NB4 (cell line): ENCODE measurements around the gene EHMT1.

Experiments used
- DNase-seq: peaks from one replicate; pipeline ENCODE4 v3.0.0; 2010; ENCODE audit warnings: low read depth
- H3K4me3 ChIP-seq: one replicate; pipeline ENCODE4 v1.5.1; 2011; ENCODE audit warnings: mild to moderate bottlenecking, low read depth, low read length, moderate library complexity
- MYC ChIP-seq: IDR thresholded peaks from 2 replicates; pipeline ENCODE4 v1.6.1; 2011; ENCODE audit warnings: low read depth, low read length
- POLR2A ChIP-seq: IDR thresholded peaks from 2 replicates; pipeline ENCODE4 v1.6.1; 2011; ENCODE audit warnings: mild to moderate bottlenecking; ENCODE audit not compliant: insufficient read length; ENCODE audit errors: extremely low read depth
- TF ChIP-seq, protein P1 (sequence below): IDR thresholded peaks from one replicate; pipeline ENCODE4 v1.5.1; 2012; ENCODE audit warnings: low read depth, low read length
- TF ChIP-seq, protein P2 (sequence below): IDR thresholded peaks from 2 replicates; pipeline ENCODE4 v1.6.1; 2011; ENCODE audit warnings: low read depth, low read length

EHMT1 gene

DNA sequence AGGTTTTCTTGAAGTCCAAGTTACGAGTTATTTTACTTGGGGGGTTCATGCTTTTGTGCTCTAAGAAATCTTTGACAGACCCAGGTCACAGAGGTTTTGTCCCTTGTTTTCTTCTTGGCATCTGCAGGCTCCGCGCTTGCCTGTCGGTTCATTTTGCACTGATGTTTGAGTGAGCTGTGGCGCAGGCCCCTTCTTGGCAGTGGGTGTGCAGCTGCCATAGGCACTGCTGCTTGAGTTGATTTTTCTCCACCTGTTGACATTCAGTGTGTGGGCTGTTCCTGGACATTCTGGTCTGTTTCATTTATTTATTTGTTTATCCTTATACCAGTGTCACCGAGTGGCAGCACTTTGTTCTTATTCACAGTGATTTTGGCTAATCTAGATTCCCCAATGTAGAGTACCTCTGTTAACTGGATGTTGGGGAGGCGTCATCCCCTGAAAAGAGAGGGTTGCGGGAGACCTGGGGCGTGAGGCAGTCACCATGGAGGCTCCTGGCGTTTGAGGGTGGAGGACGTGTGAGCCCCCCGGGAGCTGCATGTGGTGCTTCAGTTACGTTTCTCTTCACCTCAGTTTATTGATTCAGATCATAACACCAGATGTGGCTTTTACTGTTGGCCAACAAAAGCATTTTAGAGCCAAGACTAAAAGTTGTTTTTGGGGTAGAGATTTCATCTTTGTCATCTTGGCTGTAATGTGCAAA is 137.4 kb downstream of the EHMT1 start:
- no peak overlapping the region for H3K4me3 ChIP-seq
- no peak for DNase-seq
- no peak for TF ChIP-seq POLR2A
- TF ChIP-seq, protein P1, sequence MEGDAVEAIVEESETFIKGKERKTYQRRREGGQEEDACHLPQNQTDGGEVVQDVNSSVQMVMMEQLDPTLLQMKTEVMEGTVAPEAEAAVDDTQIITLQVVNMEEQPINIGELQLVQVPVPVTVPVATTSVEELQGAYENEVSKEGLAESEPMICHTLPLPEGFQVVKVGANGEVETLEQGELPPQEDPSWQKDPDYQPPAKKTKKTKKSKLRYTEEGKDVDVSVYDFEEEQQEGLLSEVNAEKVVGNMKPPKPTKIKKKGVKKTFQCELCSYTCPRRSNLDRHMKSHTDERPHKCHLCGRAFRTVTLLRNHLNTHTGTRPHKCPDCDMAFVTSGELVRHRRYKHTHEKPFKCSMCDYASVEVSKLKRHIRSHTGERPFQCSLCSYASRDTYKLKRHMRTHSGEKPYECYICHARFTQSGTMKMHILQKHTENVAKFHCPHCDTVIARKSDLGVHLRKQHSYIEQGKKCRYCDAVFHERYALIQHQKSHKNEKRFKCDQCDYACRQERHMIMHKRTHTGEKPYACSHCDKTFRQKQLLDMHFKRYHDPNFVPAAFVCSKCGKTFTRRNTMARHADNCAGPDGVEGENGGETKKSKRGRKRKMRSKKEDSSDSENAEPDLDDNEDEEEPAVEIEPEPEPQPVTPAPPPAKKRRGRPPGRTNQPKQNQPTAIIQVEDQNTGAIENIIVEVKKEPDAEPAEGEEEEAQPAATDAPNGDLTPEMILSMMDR, result no peak
- no peak for TF ChIP-seq MYC
- TF ChIP-seq, protein P2, sequence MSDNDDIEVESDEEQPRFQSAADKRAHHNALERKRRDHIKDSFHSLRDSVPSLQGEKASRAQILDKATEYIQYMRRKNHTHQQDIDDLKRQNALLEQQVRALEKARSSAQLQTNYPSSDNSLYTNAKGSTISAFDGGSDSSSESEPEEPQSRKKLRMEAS, result no peak

DNA sequence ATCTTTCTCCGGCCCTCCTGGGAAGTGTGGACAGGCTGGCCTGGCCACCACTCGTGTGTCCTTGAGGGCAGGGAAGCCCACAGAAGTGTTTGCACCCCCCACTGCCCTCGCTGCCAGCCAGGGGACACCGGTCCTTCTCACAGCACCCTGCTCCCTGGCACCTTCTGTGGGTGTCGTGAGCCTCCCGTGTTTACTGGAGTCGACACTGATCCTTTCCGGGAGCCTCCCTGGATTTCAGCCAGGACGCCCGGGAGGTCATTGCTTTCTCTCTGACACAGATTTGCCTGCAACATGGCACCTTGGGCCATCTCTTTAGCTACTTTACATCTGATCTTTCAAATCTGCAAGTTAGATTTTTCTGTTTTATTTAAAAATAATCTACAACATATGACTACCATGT is 138.3 kb downstream of the EHMT1 start:
- no peak overlapping the region for H3K4me3 ChIP-seq
- DNase-seq, result no peak
- TF ChIP-seq, protein P1, result no peak
- no peak for TF ChIP-seq POLR2A

DNA sequence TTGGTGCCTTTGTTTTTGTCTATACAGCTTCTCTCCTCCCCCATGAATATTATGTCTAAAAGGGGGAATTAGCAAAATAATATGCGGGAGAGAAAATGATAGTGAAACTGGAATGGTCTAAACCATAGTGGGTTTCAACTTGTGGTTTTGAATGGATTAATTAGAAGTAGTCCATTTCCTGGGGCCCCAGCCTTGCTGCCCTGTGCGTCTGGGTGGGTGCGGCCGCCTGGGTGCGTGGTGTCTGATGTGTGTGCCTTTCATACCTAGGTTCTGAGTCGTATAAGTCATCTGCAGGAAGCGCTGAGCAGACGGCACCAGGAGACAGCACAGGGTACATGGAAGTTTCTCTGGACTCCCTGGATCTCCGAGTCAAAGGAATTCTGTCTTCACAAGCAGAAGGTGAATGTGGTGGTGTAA is 138.8 kb downstream of the EHMT1 start:
- no peak overlapping the region for H3K4me3 ChIP-seq
- DNase-seq, result no peak
- TF ChIP-seq, protein P1, result no peak
- TF ChIP-seq MYC, result no peak
- TF ChIP-seq, protein P2, result no peak
- TF ChIP-seq POLR2A, result no peak

DNA sequence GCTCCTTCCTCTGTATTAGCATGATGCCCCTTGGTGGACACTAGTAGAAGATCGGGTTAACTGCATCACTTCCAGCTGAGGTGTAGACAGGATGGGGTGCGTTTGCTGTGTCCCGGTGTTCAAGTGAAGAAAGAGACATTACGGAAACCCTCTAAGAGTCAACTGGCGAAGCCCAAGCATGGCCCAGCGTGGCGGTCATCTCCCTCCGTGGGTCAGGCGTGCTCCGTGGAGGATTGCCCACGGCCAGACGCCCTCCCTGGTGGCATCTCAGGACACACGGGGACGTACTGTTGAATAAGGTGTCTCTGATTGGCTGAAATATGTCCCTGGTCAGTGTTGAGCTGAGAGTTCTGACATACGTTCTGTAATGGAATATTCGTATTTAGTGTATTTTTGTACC is 139.3 kb downstream of the EHMT1 start:
- no peak overlapping the region for H3K4me3 ChIP-seq
- TF ChIP-seq POLR2A (no peak), MYC (no peak)
- TF ChIP-seq, protein P1, result no peak
- TF ChIP-seq, protein P2, result no peak
- DNase-seq, result no peak

DNA sequence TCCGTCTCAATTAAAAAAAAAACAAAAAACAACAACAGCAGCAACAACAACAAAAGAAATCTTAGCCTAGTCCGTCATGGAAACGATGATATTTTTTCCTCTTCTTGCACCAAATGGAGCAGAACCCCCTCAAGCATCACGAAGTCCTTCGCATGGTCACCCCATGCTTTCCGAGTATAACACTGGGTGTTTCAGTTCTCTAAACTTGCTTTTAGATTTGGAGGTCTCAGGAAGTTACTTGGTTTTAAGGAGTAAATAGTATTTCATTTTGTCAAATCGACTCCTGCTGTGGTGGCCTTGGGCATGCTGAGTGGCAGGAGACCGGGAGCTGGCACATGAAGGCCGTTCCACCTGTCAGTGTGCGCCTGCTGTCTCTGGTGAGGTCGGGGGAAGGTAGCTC is 140.3 kb downstream of the EHMT1 start:
- no peak for DNase-seq
- TF ChIP-seq POLR2A, result no peak
- TF ChIP-seq, protein P2, result no peak
- TF ChIP-seq MYC, result no peak
- TF ChIP-seq, protein P1, result no peak
- H3K4me3 ChIP-seq, result no peak overlapping the region
